Measurements from ENCODE around the gene GTPBP6. TPM values are rescaled to one million over a fixed set of nuclear protein-coding genes. Genes with fewer than 3 reads are reported as not detected.

The GTPBP6 gene, protein sequence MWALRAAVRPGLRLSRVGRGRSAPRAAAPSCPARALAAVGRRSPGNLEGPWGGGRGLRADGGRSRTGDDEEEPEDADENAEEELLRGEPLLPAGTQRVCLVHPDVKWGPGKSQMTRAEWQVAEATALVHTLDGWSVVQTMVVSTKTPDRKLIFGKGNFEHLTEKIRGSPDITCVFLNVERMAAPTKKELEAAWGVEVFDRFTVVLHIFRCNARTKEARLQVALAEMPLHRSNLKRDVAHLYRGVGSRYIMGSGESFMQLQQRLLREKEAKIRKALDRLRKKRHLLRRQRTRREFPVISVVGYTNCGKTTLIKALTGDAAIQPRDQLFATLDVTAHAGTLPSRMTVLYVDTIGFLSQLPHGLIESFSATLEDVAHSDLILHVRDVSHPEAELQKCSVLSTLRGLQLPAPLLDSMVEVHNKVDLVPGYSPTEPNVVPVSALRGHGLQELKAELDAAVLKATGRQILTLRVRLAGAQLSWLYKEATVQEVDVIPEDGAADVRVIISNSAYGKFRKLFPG
- 46.4 TPM for polyA plus RNA-seq (2013, experiment 1 of 2)
- 44.4 TPM for polyA plus RNA-seq (2013, experiment 2 of 2)

DNA sequence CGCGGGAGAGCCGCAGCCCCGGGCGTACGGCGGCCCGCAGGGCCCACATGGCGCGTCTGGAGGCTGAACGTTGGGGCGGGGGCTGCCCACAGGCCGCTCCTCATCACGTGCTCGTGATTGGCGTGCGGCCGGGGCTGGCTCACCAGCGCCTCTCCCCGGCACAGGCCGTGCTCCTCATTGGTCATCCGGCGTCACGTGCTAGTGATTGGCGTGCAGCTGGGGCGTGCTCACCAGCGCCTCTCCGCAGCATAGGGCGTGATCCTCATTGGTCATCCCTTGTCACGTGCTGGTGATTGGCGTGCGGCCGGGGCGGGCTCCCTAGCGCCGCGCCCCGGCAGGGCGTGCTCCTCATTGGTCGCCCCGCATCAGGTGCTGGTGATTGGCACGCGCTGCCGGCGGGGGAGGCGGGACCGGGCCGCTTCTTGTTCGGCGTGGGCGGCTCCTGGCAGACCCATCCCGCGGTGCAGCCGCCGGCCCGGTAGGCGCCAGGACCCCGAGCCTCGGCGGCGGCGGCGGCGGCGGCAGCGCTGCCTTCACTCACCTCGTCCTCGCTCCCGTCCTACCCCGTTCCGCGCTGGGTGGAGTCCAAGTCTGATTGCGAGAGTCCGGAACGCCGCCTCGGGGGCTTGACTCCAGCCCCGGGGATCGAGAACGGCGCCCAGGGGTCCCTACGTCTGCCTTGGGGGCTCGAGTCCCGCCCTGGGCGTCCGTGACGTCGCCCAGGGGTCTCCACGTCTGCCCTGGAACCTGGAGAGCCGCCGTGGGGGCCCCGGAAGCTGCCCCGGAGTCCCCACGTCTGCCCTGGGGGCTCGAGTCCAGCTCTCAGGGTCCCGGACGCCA lies at the start of gene GTPBP6:
Gene GTPBP6 (minus strand): TSS at position 58 of the 840 bp plus-strand sequence. CDS start 9 bp downstream, at position 49.
- H3K9me3 ChIP-seq (ENCODE audit: insufficient read depth, low read depth, low read length) = no peaks in the 10 kb centered on the region
- under 1% methylated on average over 97 of the region's 97 CpGs for WGBS
- H3K4me3 ChIP-seq (ENCODE audit: low read length) = peak within 1 kb of the TSS; percentile 87
- peaks cover 16% of the 10 kb centered on the region for H3K36me3 ChIP-seq (ENCODE audit: insufficient read depth, low read length)
- H3K27ac ChIP-seq (ENCODE audit: low read depth, low read length) = peak within 1 kb of the TSS; percentile 93
- peak within 1 kb of the TSS; percentile 89 for H3K9ac ChIP-seq (ENCODE audit: low read depth, low read length)
- H3K27me3 ChIP-seq (ENCODE audit: insufficient read depth, low read length) = no peaks in the 10 kb centered on the region; the same call in 1 of the 2 replicates
- 0 out of 2 replicates have a peak, but pooled peaks cover 2% of the 10 kb centered on the region for H3K4me1 ChIP-seq (ENCODE audit: insufficient read depth, low read length)

DNA sequence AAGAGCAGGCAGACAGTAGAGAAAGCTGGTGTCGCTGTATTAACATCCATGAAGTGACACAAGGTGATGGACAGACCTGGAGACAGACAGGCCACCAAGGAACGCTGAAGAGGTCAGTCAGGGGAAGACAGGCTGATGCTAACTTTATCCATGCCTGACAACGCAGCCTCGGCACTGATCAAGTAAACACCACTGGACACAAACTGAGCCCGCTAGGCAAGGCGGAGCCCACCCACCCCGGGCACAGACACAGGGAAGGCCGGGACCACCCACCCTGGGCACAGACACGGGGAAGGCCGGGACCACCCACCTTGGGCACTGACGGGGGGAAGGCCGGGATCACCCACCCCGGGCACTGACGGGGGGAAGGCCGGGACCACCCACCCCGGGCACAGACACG lies 49.3 kb upstream of the GTPBP6 start:
- H3K9me3 ChIP-seq (ENCODE audit: insufficient read depth, low read depth, low read length) = 0 out of 2 replicates have a peak, but pooled peaks cover 3% of the 10 kb centered on the region
- peak overlapping the region; percentile 49; the same call in 1 of the 2 replicates for H3K27ac ChIP-seq (ENCODE audit: low read depth, low read length)
- peaks cover 21% of the 10 kb centered on the region for H3K4me1 ChIP-seq (ENCODE audit: insufficient read depth, low read length)
- WGBS = 96% methylated on average over 17 of the region's 17 CpGs
- H3K36me3 ChIP-seq (ENCODE audit: insufficient read depth, low read length) = peaks cover 4% of the 10 kb centered on the region; the same call in 1 of the 2 replicates
- no peak overlapping the region for H3K9ac ChIP-seq (ENCODE audit: low read depth, low read length)
- H3K4me3 ChIP-seq (ENCODE audit: low read length) = no peak overlapping the region
- H3K27me3 ChIP-seq (ENCODE audit: insufficient read depth, low read length) = peaks cover 10% of the 10 kb centered on the region

DNA sequence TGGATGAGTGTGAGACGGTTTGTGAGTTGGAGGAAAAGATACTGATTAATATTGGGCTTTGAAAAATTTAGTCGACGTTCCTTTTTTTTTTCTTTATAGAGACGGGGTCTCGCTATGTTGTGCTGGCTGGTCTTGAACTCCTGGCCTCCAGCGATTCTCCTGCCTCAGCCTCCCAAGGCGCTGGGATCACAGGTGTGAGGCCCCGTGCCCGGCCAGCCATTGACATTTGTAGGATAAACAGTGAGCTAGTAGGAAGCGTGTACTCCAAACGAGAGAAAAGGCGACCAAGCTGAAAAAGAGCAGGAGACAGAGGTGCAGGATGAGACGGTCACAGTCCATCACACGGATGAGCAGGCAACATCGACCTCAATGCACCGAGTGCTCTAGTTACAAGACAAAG lies 48.8 kb upstream of the GTPBP6 start:
- Histone ChIP-seq H3K9ac (ENCODE audit: low read depth, low read length) (no peak overlapping the region), H3K4me1 (ENCODE audit: insufficient read depth, low read length) (peaks cover 15% of the 10 kb centered on the region), H3K4me3 (ENCODE audit: low read length) (no peak overlapping the region), H3K27me3 (ENCODE audit: insufficient read depth, low read length) (peaks cover 5% of the 10 kb centered on the region), H3K36me3 (ENCODE audit: insufficient read depth, low read length) (peaks cover 4% of the 10 kb centered on the region; the same call in 1 of the 2 replicates), H3K27ac (ENCODE audit: low read depth, low read length) (no peak overlapping the region), H3K9me3 (ENCODE audit: insufficient read depth, low read depth, low read length) (0 out of 2 replicates have a peak, but pooled peaks cover 3% of the 10 kb centered on the region)
- 95% methylated on average over 16 of the region's 16 CpGs for WGBS

DNA sequence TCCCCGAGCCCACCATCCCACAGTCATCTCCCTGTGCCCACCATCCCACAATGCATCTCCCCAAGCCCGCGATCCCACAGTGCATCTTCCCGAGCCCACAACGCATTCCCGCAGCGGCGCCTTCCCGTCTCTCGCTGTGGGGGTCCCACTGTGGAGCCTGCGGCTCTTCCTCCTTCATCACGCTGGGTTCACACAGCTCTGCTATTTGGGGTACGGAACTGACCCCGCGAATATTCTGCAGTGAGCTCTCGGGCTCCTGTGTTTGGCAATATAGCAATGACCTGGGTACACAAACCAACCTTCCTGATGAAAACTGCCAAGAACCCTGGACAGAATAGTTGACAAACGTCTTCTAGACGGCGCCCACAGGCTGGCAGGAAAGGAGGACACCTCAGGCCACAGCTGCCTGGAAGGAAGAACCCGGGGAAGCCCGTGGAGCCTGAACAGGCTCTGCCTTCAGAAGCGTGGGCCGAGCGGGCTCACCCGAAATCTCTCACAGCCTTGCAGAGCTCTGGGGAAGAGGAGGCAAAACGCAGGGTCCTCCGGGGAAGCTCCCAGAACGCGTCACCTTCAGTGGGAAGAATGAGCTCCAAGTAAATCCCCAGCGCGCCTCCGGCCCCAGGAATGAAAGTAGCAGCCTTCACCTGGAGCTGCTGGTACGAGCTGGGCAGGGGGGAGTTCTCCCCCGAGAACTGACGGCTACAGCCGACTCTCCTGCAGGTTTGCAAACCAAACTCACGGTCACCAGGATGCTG lies 45.2 kb upstream of the GTPBP6 start:
- no peak overlapping the region for H3K4me3 ChIP-seq (ENCODE audit: low read length)
- H3K4me1 ChIP-seq (ENCODE audit: insufficient read depth, low read length) = peaks cover under 1% of the 10 kb centered on the region; the same call in 1 of the 2 replicates
- no peaks in the 10 kb centered on the region for H3K27me3 ChIP-seq (ENCODE audit: insufficient read depth, low read length)
- H3K9ac ChIP-seq (ENCODE audit: low read depth, low read length) = no peak overlapping the region
- H3K36me3 ChIP-seq (ENCODE audit: insufficient read depth, low read length) = peaks cover 31% of the 10 kb centered on the region
- no peak overlapping the region for H3K27ac ChIP-seq (ENCODE audit: low read depth, low read length)
- WGBS = 96% methylated on average over 37 of the region's 37 CpGs
- 0 out of 2 replicates have a peak, but pooled peaks cover 3% of the 10 kb centered on the region for H3K9me3 ChIP-seq (ENCODE audit: insufficient read depth, low read depth, low read length)

DNA sequence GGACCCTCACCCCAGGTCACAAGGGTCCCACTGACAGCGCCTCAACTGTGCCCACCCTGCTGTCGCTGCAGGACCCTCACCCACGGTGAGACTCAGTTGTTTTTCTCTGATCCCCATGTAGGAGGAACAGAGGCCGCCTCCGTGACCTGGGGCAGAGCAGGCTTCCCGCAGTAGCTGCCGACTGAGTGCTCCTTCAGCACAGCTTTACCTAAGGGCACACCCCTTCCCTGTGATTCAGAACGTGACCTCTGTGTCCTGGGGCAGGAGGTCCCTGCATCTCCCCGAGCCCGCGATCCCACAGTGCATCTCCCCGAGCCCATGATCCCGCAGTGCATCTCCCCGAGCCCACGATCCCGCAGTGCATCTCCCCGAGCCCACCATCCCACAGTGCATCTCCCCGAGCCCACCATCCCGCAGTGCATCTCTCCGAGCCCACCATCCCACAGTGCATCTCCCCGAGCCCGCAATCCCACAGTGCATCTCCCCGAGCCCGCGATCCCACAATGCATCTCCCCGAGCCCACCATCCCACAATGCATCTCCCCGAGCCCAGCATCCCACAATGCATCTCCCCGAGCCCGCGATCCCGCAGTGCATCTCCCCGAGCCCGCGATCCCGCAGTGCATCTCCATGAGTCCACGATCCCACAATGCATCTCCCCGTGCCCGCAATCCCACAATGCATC lies 44.5 kb upstream of the GTPBP6 start:
- 82% methylated on average over 38 of the region's 38 CpGs for WGBS
- Histone ChIP-seq H3K9me3 (ENCODE audit: insufficient read depth, low read depth, low read length) (0 out of 2 replicates have a peak, but pooled peaks cover 3% of the 10 kb centered on the region), H3K27me3 (ENCODE audit: insufficient read depth, low read length) (no peaks in the 10 kb centered on the region), H3K36me3 (ENCODE audit: insufficient read depth, low read length) (peaks cover 34% of the 10 kb centered on the region), H3K9ac (ENCODE audit: low read depth, low read length) (no peak overlapping the region), H3K27ac (ENCODE audit: low read depth, low read length) (no peak overlapping the region), H3K4me1 (ENCODE audit: insufficient read depth, low read length) (no peaks in the 10 kb centered on the region), H3K4me3 (ENCODE audit: low read length) (no peak overlapping the region)

DNA sequence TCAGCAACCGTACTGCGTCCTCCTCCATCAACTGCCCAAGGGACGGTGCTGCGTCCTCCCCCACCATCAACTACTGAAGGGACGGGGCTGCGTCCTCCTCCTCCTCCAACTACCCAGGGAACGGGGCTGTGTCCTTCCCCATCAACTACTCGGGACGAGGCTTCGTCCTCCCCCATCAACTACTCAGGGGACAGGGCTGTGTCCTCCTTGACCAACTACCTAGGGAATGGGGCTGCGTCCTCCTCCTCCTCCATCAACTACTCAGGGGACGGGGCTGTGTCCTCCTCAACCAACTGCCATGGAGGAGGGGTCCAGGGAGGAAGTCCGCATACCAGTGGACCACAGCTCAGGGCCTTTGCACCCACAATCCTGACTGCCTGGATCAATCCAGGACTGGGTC lies 43.8 kb upstream of the GTPBP6 start:
- Histone ChIP-seq H3K36me3 (ENCODE audit: insufficient read depth, low read length) (peaks cover 41% of the 10 kb centered on the region), H3K4me3 (ENCODE audit: low read length) (no peak overlapping the region), H3K27me3 (ENCODE audit: insufficient read depth, low read length) (no peaks in the 10 kb centered on the region), H3K4me1 (ENCODE audit: insufficient read depth, low read length) (no peaks in the 10 kb centered on the region), H3K9me3 (ENCODE audit: insufficient read depth, low read depth, low read length) (0 out of 2 replicates have a peak, but pooled peaks cover 3% of the 10 kb centered on the region), H3K9ac (ENCODE audit: low read depth, low read length) (no peak overlapping the region), H3K27ac (ENCODE audit: low read depth, low read length) (no peak overlapping the region)
- 94% methylated on average over 13 of the region's 13 CpGs for WGBS

DNA sequence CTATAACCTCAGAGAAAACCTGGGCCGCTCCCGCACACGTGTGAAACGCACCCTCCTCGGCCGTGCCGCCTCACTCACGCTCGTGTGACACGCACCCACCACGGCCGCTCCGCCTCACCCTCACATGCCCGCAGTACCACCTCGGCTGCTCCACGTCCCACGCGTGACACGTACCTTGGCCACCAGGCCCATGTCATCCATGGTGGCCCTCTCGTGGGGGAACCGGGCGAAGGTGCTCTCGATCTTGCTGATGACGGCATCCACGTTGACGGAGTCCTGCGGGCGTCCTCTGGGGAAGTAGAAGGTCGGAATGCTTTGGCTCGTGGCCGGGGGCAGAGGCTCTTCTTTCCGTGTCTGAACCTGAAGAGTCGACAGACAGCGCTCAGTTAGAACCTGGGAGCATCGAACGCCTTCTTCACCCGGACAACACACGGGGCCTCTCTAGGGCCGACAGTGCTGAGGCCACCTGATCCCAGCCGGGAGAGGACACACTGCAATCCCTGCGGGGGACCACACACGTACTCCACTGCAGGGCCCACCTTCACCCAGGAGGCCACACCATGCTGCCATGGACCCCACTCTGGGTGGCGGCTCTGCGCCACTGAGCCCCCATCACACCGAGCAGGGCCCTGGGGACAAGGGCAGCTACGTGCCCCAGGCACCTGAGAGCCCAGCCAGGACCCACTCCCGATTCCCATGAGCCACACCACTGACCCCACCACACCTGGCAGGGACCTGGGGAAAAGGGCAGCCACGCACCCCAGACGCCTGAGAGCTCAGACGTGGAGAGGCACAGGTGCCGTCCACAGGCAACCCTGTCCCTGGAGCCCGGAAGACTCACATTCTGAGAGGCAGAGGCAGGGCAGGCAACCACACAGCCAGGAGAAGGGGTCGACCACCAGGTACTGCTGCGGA lies 42.9 kb upstream of the GTPBP6 start:
- peaks cover 41% of the 10 kb centered on the region for H3K36me3 ChIP-seq (ENCODE audit: insufficient read depth, low read length)
- WGBS = 95% methylated on average over 54 of the region's 54 CpGs
- no peak overlapping the region for H3K9ac ChIP-seq (ENCODE audit: low read depth, low read length)
- no peaks in the 10 kb centered on the region for H3K9me3 ChIP-seq (ENCODE audit: insufficient read depth, low read depth, low read length)
- H3K27ac ChIP-seq (ENCODE audit: low read depth, low read length) = no peak overlapping the region
- no peaks in the 10 kb centered on the region for H3K4me1 ChIP-seq (ENCODE audit: insufficient read depth, low read length)
- H3K27me3 ChIP-seq (ENCODE audit: insufficient read depth, low read length) = no peaks in the 10 kb centered on the region
- no peak overlapping the region for H3K4me3 ChIP-seq (ENCODE audit: low read length)

DNA sequence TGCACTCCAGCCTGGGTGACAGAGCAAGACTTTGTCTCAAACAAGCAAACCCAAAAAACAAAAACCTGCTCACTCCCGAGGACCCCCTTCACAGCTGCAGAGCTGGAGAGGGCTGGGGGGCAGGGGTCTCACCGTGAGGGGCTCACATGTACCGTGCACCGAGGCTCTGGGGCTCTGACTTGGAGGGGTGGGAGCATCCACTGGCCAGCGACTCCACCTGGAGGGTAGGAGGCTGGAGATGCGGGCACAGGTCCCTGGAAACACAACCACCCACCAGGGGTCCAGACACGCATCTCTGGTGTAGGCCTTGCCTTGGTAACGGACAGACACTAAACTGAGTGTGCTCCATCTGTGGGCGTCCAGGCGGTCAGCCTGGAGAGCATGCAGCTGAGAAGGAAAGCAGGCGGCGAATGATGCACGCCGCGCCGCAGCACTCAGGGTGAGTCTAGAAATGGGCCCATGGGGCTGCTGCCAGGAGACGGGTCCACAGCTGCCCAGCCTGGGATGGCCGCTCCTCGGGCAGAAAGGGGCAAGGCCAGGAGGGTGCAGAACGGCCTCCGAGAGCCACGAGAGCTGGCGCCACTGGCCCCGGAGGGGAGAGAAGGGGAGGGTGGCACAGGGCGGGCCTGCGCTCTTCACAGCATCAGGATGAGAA lies 42.0 kb upstream of the GTPBP6 start:
- H3K4me1 ChIP-seq (ENCODE audit: insufficient read depth, low read length) = no peaks in the 10 kb centered on the region
- H3K27ac ChIP-seq (ENCODE audit: low read depth, low read length) = no peak overlapping the region
- no peak overlapping the region for H3K4me3 ChIP-seq (ENCODE audit: low read length)
- peaks cover 44% of the 10 kb centered on the region for H3K36me3 ChIP-seq (ENCODE audit: insufficient read depth, low read length)
- no peak overlapping the region for H3K9ac ChIP-seq (ENCODE audit: low read depth, low read length)
- WGBS = 94% methylated on average over 26 of the region's 26 CpGs
- no peaks in the 10 kb centered on the region for H3K27me3 ChIP-seq (ENCODE audit: insufficient read depth, low read length)
- H3K9me3 ChIP-seq (ENCODE audit: insufficient read depth, low read depth, low read length) = no peaks in the 10 kb centered on the region

DNA sequence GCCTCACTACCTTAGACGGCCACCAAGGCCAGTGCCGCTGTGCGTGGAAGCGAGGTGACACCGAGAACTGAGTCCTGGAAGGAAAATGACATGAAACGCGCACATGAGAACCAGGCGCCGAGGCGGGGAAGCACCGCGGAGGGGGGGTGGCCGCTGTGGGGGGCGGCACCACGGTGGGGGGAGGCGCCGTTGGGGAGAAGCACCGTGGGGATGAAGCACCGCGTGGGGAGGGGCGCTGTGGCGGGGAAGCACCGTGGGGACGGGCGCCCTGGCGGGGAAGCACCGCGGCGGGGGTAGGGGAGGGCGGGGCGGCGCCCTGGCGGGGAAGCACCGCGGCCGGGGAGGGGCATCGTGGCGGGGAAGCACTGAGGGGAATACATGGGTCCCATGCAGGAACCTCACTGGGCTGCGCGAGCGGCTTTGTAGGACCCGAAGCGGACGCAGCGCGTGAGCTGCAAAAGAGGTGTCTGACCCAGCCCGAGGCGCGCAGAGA lies 40.1 kb upstream of the GTPBP6 start:
- peaks cover 48% of the 10 kb centered on the region for H3K36me3 ChIP-seq (ENCODE audit: insufficient read depth, low read length)
- no peak overlapping the region for H3K9ac ChIP-seq (ENCODE audit: low read depth, low read length)
- no peaks in the 10 kb centered on the region for H3K27me3 ChIP-seq (ENCODE audit: insufficient read depth, low read length)
- no peak overlapping the region for H3K27ac ChIP-seq (ENCODE audit: low read depth, low read length)
- 94% methylated on average over 49 of the region's 49 CpGs for WGBS
- H3K4me1 ChIP-seq (ENCODE audit: insufficient read depth, low read length) = no peaks in the 10 kb centered on the region
- no peaks in the 10 kb centered on the region for H3K9me3 ChIP-seq (ENCODE audit: insufficient read depth, low read depth, low read length)
- H3K4me3 ChIP-seq (ENCODE audit: low read length) = no peak overlapping the region

All from HUES64 (cell line).